ENCODE results near the gene CARS1.

The CARS1 gene

DNA sequence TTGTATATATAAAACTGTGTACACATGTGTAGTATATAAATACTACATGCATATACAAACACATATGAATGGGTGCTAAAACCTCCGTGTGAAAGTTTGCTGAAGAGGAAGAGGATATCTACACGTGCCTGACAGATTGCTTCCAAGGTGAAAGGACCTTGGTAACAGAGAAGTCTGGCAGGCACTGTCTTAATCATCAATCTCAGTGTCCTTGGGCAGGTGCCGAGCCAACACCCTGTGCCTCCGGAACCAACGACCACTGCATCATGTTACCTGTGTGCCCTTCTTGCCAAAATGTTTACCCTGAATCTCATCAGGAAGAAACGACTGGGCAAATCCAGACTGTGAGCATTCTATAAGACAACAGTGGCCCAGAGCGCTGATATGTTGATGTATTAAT is 80.1 kb downstream of the CARS1 start:
- H3K27ac ChIP-seq = peak overlapping the region; percentile 1; the same call in 1 of the 2 replicates
- TF ChIP-seq, protein P1, sequence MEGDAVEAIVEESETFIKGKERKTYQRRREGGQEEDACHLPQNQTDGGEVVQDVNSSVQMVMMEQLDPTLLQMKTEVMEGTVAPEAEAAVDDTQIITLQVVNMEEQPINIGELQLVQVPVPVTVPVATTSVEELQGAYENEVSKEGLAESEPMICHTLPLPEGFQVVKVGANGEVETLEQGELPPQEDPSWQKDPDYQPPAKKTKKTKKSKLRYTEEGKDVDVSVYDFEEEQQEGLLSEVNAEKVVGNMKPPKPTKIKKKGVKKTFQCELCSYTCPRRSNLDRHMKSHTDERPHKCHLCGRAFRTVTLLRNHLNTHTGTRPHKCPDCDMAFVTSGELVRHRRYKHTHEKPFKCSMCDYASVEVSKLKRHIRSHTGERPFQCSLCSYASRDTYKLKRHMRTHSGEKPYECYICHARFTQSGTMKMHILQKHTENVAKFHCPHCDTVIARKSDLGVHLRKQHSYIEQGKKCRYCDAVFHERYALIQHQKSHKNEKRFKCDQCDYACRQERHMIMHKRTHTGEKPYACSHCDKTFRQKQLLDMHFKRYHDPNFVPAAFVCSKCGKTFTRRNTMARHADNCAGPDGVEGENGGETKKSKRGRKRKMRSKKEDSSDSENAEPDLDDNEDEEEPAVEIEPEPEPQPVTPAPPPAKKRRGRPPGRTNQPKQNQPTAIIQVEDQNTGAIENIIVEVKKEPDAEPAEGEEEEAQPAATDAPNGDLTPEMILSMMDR (conservative IDR thresholded peaks at IDR 0.05) = no peak

DNA sequence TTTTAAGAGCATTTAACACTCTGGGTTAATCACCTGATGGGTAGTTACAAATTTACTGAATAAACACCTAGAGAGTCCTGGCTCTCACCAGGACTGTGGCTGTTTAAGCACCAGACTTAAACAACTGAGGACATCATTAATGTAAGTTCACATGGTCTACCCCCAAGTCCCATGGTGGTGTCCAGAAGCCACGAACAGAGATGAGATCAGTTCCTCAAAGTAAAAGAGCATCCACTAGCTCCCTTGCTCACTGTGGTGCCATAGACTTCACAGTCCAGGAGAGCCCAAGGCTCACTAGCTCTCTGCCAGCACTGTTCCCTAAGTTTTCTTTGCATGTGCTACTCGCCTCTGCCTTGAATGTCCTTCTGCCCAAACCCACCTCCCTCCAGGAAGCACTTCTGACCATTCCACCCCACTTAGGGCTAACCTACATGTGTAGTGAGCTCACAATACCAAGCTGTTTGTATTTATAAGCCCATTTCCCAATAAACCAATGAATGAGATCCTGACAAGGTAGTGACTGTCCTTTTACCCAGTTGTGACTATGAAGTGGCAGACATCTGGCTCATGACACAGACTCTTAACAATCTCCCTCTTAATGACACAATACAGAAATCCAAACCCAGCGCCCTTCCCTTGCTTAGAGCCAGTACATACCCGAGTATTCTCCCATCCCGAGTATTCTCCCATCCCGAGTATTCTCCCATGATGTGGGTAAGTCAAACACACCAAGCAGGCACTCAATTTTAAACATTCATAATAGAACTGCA is 80.7 kb downstream of the CARS1 start:
- peak overlapping the region; percentile 1; the same call in 1 of the 2 replicates for H3K27ac ChIP-seq
- TF ChIP-seq, protein P1 (conservative IDR thresholded peaks at IDR 0.05) = no peak

DNA sequence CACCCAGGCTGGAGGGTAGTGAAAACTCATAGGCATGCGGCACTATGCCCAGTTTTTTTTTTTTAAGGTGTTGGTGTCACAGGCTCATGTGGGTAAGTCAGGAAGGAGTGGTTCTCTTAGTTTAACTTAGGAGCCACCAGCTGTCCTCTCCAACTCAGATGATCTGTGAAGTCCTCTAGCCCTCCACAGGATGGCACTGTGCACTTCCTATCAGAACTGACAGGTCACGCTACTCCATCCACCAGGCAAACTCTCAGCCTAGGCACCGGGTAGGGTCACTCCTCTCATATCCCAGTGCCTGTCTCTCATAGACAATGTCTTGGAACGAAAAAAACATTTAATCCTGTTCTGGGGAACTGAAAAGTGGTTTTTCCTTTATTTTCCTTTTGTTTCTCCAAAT is 81.6 kb downstream of the CARS1 start:
- H3K27ac ChIP-seq = no peak overlapping the region
- TF ChIP-seq, protein P1 (conservative IDR thresholded peaks at IDR 0.05) = peak; percentile 70

DNA sequence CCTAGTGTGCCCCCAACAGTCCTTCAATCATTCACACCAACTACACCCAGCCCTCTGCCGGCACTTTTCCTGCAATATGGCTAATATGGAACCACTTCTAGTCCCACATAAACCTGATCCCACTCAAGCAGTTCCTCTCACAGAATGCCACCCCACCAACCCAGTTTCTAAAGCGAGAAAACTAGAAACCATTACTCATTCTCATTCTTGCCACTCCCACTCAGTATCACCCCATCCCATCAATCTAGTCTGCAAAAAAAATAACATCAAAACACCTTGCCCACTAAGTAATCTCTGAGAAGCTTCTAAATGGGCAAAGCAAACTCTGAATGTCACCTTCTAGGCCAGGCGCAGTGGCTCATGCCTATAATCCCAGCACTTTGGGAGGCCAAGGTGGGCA is 83.0 kb downstream of the CARS1 start:
- TF ChIP-seq, protein P1 (conservative IDR thresholded peaks at IDR 0.05) = no peak
- no peak overlapping the region for H3K27ac ChIP-seq

DNA sequence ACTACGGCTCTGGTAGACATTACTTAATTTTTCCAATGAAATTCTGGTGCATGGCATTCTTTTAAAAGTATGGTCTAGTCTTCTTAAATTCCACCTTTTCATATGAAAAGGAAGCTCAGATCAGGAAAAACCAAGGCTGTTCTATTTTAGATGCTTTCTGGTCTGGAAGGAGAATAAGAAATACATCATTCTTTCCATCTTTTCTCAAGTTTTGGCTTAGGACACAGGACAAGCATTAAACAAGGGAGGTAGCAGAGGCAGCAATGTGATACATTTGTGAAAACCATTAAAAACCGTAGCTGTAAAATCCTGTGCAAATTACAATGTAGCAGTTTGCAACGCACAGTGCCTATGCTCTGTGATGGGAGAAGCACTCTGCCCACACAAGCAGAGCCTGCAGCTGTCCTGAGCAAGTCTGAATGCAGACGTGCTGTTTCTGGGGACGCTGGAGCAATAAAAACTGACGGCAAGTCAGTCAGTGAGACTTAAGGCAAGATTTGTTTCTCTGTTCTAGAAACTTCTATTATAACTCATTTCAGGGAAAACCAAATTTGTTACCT is 88.8 kb downstream of the CARS1 start:
- TF ChIP-seq, protein P1 (conservative IDR thresholded peaks at IDR 0.05) = no peak
- no peak overlapping the region for H3K27ac ChIP-seq

DNA sequence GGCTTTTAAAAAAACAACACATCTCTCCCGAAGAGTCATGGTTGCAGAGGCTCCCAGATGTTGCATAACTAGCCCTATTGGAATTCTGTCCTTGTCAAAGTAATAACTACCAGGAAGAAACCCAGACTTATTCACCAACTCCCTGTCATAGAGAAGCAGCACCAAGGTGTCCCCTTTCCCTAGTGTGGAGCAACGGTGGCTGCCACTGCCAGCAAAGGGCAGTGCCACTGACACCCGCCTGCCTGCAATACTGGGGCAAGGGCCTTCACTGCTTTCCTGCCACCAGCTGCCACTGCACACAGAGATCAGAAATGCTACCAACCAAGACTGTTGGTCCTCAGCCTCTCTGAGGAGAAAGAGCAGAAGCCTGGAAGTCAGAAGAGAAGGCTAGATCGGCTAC is 92.4 kb downstream of the CARS1 start:
- TF ChIP-seq, protein P1 (conservative IDR thresholded peaks at IDR 0.05) = no peak
- H3K27ac ChIP-seq = no peak overlapping the region

DNA sequence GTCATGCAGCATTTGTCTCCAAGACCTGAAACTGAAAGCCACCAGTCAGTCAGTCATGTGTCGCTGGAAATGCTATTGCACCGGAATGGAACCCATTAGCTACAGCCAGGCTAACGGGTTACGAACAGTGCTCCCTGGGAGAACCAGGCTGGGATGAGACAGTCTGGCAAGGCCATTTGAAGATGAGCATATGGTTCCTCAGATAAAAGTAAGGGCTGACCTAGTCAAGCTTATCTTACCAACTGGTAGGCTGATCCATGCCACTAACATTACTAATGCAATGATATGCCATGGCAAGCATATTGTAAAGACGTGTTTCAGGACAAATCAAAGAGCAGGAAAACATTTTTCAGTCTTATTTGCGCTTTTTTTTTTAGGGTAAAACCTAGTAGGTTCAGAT is 93.5 kb downstream of the CARS1 start:
- TF ChIP-seq, protein P1 (conservative IDR thresholded peaks at IDR 0.05) = no peak
- H3K27ac ChIP-seq = no peak overlapping the region

Measured in VCaP (cell line).